AG04450 (cell line): Measurements from ENCODE around the gene DNM2. TPM values are rescaled to one million over a fixed set of nuclear protein-coding genes. Genes with fewer than 3 reads are reported as not detected.
A peak's percentile ranks its signal among the peaks of the same experiment; 100 is the strongest.

Source experiments
- CTCF ChIA-PET: fragments of 300-600, 350-600 bp; formaldehyde crosslinking; extraction: SDS; loops from one replicate; lab custom pipeline; 2022; ENCODE audit warnings: antibody characterized with exemption, inconsistent platforms; lab: Charles Lee
- POLR2A ChIA-PET: fragments of 350-600 bp; formaldehyde crosslinking; extraction: SDS; loops from one replicate; lab custom pipeline; 2021; ENCODE audit warnings: antibody characterized with exemption, inconsistent platforms; lab: Yijun Ruan, JAX
- DNase-seq: peaks from one replicate; pipeline ENCODE4 v3.0.0-alpha.2; 2011; ENCODE audit warnings: low read depth, low spot score
- H3K27ac ChIP-seq: one replicate; pipeline ENCODE4 v1.5.1; 2012; ENCODE audit warnings: low read depth, low read length, control low read depth
- H3K27me3 ChIP-seq: one replicate; pipeline ENCODE4 v1.6.0; 2012; ENCODE audit warnings: low read length; ENCODE audit not compliant: control insufficient read depth, insufficient read depth
- H3K4me3 ChIP-seq: 2 replicates; pipeline ENCODE4 v1.5.1; 2011; ENCODE audit warnings: mild to moderate bottlenecking, low read depth, low read length, control low read depth
- H3K9me3 ChIP-seq: 2 replicates; pipeline ENCODE4 v1.5.1; 2012; ENCODE audit warnings: low read length; ENCODE audit not compliant: control insufficient read depth, insufficient read depth
- polyA plus RNA-seq: library from polyadenylated mRNA; depleted of rRNA; stranded (reverse); fragments of >200 nt; gene quantifications from 2 replicates; pipeline ENCODE4 v1.2.3, GENCODE V29; 2011
- TF ChIP-seq, protein P1 (sequence below): IDR thresholded peaks from 2 replicates; pipeline ENCODE4 v1.5.1; 2011; ENCODE audit warnings: low read depth, low read length, control low read depth, inconsistent platforms

The DNM2 gene
- polyA plus RNA-seq, 1 experiment = 36.9 TPM

DNA sequence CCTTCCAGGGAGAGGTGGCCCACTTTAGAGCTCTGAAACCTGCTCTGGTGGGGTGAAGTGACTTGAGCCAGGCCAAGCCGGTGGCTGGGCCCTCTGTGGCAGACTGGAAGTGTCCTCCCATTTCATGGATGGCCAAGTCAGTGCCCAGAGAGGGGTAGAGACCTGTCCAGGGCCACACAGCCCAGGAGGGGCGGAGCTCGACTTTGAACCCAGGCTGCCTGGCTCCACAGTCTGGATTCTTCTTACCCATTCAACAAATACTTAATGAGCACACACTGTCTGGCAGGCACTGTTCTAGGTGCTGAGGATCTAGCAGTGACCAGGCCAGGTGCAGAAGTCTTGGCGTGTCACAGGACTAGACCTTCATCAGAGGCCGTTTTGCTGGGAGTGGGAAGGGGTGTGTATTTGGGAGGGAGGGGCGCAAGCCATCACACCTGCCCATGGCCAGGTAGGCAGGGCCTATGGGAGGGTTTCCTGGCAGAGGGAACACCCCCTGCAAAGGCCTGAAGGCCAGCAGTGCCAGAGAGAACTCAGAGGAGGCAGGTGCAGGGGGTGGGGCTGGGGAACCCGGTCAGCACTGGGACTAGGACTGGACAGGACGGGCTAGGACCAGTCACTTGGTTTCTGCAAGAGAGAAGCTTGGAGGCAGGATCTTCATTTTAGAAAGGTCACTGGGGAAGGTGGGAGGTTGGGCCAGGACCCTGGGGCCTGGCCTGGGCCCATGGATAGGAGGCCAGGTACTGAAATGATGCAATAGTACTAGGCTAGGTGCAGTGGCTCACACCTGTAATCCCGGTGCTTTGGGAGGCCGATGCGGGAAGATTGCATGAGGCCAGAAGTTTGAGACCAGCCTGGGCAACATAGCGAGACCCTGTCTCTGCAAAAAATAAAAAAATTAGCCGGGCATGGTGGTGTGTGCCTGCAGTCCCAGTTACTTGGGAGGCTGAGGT, 31.8 kb downstream of the DNM2 start:
- ChIA-PET POLR2A (no interaction called here), CTCF (interaction anchor here (0.6 kb wide), 1 partner anchor 227 kb away, joined by 3 read pairs; no protein-coding TSS in a partner anchor)
- TF ChIP-seq, protein P1, sequence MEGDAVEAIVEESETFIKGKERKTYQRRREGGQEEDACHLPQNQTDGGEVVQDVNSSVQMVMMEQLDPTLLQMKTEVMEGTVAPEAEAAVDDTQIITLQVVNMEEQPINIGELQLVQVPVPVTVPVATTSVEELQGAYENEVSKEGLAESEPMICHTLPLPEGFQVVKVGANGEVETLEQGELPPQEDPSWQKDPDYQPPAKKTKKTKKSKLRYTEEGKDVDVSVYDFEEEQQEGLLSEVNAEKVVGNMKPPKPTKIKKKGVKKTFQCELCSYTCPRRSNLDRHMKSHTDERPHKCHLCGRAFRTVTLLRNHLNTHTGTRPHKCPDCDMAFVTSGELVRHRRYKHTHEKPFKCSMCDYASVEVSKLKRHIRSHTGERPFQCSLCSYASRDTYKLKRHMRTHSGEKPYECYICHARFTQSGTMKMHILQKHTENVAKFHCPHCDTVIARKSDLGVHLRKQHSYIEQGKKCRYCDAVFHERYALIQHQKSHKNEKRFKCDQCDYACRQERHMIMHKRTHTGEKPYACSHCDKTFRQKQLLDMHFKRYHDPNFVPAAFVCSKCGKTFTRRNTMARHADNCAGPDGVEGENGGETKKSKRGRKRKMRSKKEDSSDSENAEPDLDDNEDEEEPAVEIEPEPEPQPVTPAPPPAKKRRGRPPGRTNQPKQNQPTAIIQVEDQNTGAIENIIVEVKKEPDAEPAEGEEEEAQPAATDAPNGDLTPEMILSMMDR = no peak
- no peaks in the 10 kb centered on the region; the same call in 1 of the 2 replicates for H3K9me3 ChIP-seq
- H3K27me3 ChIP-seq = no peaks in the 10 kb centered on the region
- H3K4me3 ChIP-seq = no peak overlapping the region
- DNase-seq = no peak
- H3K27ac ChIP-seq = peak overlapping the region; percentile 2

- POLR2A ChIA-PET = interaction anchor here (0.7 to 0.8 kb wide), 2 partner anchors 24 to 67 kb away, joined by 3 read pairs; no protein-coding TSS in a partner anchor
- H3K27me3 ChIP-seq = no peaks in the 10 kb centered on the region
- no peak overlapping the region for H3K4me3 ChIP-seq
- no peak overlapping the region for H3K27ac ChIP-seq
- TF ChIP-seq, protein P1 = no peak
- DNase-seq = no peak
- CTCF ChIA-PET = interaction anchor here (0.6 kb wide), 1 partner anchor 344 kb away, joined by 7 read pairs; no protein-coding TSS in a partner anchor
- H3K9me3 ChIP-seq = no peaks in the 10 kb centered on the region; the same call in 1 of the 2 replicates
Measured at GRCh38 chr19:10751109-10751953, 33.5 kb downstream of the DNM2 start.

GRCh38 chr19:10752237-10752912, 34.5 kb downstream of the DNM2 start:
- TF ChIP-seq, protein P1 = no peak
- DNase-seq = no peak
- POLR2A ChIA-PET = no interaction called here
- H3K27me3 ChIP-seq = no peaks in the 10 kb centered on the region
- no peak overlapping the region for H3K27ac ChIP-seq
- CTCF ChIA-PET = interaction anchor here (0.6 kb wide), 1 partner anchor 343 kb away, joined by 7 read pairs; no protein-coding TSS in a partner anchor
- H3K4me3 ChIP-seq = no peak overlapping the region
- no peaks in the 10 kb centered on the region; the same call in 1 of the 2 replicates for H3K9me3 ChIP-seq

DNA sequence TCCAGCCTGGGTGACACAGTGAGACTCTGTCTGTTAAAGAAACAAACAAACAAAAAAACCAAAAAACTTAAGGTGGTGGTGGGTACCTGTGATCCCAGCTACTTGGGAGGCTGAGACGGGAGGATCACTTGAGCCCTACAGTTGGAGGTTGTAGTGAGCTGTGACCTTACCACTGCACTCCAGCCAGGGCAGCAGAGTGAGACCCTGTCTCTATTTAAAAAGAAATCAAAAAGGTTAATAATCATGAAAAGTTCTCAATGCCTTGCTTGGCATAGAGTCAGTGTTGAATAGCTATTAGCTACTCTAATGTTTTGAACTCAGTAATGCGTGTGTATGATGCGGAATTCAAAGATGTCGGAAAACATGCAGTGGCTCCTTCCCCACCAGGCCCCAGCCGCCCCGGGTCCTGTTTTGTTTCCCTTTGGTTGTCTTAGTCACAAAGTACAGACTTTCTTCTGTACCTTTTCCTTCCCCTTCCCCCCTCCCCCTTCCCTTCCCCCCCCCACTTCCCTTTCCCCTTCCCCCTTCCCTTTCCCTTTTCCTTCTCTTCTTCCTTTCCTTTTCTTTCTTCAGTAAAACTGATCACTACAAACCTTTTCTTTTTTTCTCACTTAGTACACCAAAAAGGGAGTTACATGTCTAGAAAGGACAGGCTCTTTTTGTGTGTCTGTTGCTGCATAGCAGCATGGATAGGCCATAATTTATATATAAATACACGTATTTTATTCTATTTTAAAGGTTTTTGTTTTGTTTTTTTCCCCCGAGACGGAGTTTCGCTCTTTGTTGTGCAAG, 35.2 kb downstream of the DNM2 start:
- TF ChIP-seq, protein P1 = no peak
- Histone ChIP-seq H3K4me3 (no peak overlapping the region), H3K9me3 (peaks cover 4% of the 10 kb centered on the region; the same call in 1 of the 2 replicates), H3K27me3 (no peaks in the 10 kb centered on the region), H3K27ac (no peak overlapping the region)
- ChIA-PET POLR2A (no interaction called here), CTCF (interaction anchor here (0.6 kb wide), 1 partner anchor 753 kb away, joined by 7 read pairs; no protein-coding TSS in a partner anchor)
- no peak for DNase-seq
